GM12873 (cell line): ENCODE data around the gene CRCP.

Experiments
- TF ChIP-seq, protein P1 (sequence below): IDR thresholded peaks from 2 replicates; pipeline ENCODE4 v1.5.1; 2012; ENCODE audit warnings: low read depth, mild to moderate bottlenecking, moderate library complexity, low read length, control low read depth; ENCODE audit not compliant: insufficient read depth; ENCODE audit errors: missing control alignments

CRCP gene

DNA sequence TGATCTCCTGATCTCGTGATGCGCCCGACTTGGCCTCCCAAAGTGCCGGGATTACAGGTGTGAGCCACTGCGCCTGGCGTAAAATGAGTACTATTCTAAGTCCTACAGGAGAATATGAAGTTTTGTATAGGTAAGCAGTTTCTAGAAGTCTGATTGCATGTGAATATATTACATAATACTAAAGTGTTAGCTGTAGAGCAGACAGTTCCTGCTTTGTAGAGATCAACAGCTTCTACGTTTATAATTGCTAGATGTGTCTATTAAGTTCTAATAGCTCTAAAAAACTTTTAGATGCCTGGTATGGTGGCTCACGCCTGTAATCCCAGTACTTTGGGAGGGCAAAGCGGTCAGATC, 8.5 kb downstream of the CRCP start:
- TF ChIP-seq, protein P1, sequence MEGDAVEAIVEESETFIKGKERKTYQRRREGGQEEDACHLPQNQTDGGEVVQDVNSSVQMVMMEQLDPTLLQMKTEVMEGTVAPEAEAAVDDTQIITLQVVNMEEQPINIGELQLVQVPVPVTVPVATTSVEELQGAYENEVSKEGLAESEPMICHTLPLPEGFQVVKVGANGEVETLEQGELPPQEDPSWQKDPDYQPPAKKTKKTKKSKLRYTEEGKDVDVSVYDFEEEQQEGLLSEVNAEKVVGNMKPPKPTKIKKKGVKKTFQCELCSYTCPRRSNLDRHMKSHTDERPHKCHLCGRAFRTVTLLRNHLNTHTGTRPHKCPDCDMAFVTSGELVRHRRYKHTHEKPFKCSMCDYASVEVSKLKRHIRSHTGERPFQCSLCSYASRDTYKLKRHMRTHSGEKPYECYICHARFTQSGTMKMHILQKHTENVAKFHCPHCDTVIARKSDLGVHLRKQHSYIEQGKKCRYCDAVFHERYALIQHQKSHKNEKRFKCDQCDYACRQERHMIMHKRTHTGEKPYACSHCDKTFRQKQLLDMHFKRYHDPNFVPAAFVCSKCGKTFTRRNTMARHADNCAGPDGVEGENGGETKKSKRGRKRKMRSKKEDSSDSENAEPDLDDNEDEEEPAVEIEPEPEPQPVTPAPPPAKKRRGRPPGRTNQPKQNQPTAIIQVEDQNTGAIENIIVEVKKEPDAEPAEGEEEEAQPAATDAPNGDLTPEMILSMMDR, result no peak

DNA sequence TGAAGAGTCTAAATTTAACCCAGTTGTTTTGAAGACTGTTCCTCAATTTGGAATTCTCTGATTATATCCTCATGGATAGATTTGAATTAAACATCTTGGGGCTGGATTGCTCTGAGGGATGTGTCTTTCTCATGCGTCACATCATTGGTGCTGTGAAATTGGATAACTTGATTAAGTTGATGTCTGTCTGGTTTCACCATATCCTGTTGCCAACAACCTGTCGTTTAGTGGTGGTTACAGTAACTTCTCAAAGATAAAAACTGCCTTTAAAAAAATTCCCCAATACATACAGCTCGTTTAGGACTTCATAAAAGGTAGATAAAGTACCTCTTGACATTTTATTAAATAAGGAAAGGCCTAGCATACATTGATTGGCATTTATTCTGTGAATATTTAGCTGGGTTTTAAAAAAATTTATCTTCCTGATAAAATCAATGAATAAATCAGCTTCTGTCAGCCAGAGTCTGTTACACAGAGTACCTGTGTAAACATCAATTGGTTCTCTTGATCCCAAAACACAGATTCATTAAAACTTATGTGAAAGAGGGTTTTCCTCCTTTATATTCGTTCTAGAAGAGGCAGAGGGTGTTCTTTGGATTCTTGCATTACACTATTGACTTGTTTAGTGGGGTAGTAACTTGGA, 10.5 kb downstream of the CRCP start:
- TF ChIP-seq, protein P1, result no peak

DNA sequence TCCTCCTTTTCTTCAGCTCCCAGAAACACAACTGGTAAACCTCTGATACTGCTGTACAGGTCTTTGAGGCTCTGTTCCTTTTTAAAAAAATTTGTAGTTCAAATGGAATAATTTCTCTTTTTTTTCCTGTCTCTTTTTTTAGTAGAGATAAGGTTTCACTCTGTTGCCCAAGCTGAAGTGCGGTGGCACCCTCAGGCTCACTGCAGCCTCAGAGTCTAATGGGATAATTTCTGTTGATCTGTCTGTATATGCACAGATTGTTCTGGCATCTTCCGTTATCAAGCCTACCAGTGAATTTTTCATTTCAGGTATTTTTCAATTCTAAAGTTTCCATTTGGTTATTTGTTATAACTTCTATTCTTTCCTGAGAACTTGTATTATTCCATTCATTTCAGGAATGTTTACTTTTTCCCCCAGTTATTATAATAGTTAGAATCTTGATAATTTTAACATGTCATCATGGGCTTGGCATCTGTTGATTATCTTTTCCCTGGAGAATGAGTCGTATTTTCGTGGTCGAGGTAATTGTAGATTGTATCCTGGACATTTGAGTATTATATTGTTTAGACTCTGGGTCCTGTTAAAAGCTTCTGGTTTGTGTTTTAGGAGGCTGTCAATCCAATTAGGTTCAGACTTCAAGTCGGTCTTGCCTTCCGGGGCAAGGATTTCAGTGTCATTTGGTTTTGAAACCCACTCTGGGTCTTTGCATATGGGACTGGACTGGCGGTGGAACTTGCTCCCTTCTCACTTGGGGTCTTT, 24.5 kb downstream of the CRCP start:
- TF ChIP-seq, protein P1, result no peak

DNA sequence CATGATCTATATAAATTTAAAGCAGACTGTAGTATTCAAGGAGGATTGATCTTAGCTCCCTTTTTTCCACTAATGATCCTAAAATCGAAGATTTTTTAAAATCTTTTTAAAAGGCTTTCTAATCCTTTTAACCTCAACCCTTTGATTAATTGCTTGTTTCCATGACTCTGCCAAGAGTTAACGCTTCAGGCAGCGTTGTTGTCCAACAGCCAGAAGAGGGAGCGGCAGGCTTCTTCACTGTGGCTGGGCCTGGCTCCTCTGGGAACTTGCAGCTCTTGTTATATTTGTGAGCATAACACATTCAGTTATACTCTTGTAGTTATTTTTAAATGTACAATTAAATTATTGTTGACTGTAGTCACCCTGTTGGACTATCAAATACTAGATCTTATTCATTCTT, 26.3 kb downstream of the CRCP start:
- TF ChIP-seq, protein P1, result no peak

DNA sequence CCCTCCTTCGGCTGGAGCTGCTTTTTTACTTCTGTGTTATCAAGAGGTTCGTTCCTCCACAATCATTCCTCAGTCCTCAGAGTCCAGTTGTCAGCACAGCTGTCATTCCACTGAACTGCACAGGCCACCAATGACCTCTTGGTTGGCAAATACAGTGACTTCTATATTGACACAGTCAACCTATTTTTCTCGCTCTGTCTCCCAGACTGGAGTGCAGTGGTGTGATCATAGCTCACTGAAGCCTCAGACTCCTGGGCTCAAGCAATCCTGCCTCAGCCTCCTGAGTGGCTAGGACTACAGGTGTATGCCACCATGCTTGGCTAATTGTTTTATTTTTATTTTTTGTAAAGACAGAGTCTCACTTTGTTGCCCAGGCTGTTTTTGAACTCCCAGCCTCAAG, 27.7 kb downstream of the CRCP start:
- TF ChIP-seq, protein P1, result no peak

DNA sequence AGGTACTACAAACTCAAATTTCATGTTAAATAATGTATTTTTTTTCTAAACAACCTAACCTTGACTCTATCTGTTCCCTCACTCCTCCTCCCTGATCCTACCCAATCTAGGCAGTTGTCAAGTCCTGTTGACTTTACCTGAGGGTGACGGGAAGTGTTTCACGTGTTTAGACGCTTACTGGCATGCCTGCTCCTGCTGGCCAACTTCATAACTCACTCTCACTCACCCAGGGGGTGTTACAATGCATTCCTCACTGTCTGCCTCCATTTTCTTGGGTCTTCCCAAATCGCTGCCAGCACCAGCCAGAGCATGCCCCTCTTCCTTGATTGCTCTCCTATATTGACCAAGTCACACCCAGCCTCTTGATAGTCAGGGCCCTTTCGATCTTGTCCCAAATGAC, 28.3 kb downstream of the CRCP start:
- TF ChIP-seq, protein P1, result no peak

DNA sequence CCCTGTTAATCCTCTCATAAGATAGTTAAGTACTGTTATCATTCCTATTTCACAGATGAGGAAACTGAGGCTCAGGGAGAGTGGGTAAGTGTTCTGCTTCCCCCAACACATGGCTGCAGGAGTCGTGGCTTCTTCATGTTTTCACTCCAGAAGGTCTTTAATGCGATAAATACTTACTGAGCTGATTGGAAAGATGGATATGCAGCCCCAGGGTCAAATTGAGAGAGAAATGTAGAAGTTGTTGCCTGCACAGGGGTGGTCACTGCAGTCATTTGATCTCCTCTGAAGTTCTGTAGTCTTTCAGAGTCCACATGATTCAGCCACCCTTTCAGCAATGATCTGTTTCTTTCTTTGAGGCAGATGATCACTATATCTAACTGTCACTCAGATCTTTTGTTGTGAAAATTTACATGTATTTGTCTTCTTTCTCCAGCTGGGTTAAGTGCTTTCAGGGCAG, 29.3 kb downstream of the CRCP start:
- TF ChIP-seq, protein P1, result no peak
